ENCODE measurements around the gene RIC1. TPM values are rescaled to one million over a fixed set of nuclear protein-coding genes. Genes with fewer than 3 reads are reported as not detected.

The RIC1 gene
- total RNA-seq, 2 donors from 2014 or later = 44.5 to 49.4 TPM

- no peak for TF ChIP-seq CTCF (IDR thresholded peaks at IDR 0.05)
- DNase-seq (ENCODE audit: low spot score) (no peak), ATAC-seq (ENCODE audit: insufficient number of reproducible peaks, low FRiP score, low read depth) (no peak)
- Histone ChIP-seq H3K36me3 (no peaks in the 10 kb centered on the region), H3K4me3 (no peak overlapping the region), H3K27me3 (replicated peaks; ENCODE audit: insufficient read depth) (no peaks in the 10 kb centered on the region), H3K9me3 (no peaks in the 10 kb centered on the region), H3K4me1 (ENCODE audit: control insufficient read depth in 1 of 2, low read depth in 2 of 2) (peaks cover 0 to 7% of the 10 kb centered on the region in 2 donors), H3K27ac (no peak overlapping the region)
Measured at GRCh38 chr9:5825223-5825622, 196.3 kb downstream of the RIC1 start.

Other genes with a start within 250 kb of the RIC1 start
- 1 to 10 TPM; 6.0 to 8.8 TPM for gene PLGRKT, start 191.2 kb upstream of the RIC1 start, total RNA-seq
- gene CD274, start 178.6 kb upstream of the RIC1 start, total RNA-seq = 1 to 10 TPM; 2.2 to 7.3 TPM
- gene PDCD1LG2, start 118.6 kb upstream of the RIC1 start, total RNA-seq = 1 to 10 TPM; 1.1 to 4.5 TPM
- gene ERMP1, start 204.0 kb downstream of the RIC1 start, total RNA-seq = 10 to 100 TPM in 1 of 2 donors, 1 to 10 TPM in 1; 9.0 to 14.5 TPM

Data from thoracic aorta (tissue), 2 donors.